Glutamatergic neuron (in vitro differentiated cells): ENCODE results near the gene BAG1. TPM values are rescaled to one million over a fixed set of nuclear protein-coding genes. Genes with fewer than 3 reads are reported as not detected.

Experiments used
- DNase-seq: peaks from one replicate; pipeline ENCODE4 v3.0.0; 2022
- H3K27ac Mint-ChIP-seq: one replicate; pipeline ENCODE4 v1.8.0; 2020; ENCODE audit warnings: mild to moderate bottlenecking, mixed read lengths, inconsistent platforms; ENCODE audit not compliant: unreplicated experiment
- H3K27me3 Mint-ChIP-seq: one replicate; pipeline ENCODE4 v1.8.0; 2020; ENCODE audit warnings: mild to moderate bottlenecking, moderate library complexity, mixed read lengths, inconsistent platforms; ENCODE audit not compliant: unreplicated experiment
- H3K36me3 Mint-ChIP-seq: one replicate; pipeline ENCODE4 v1.8.0; 2020; ENCODE audit warnings: mild to moderate bottlenecking, mixed read lengths, inconsistent platforms; ENCODE audit not compliant: unreplicated experiment
- H3K4me1 Mint-ChIP-seq: one replicate; pipeline ENCODE4 v1.8.0; 2020; ENCODE audit warnings: mild to moderate bottlenecking, low read depth, mixed read lengths, inconsistent platforms; ENCODE audit not compliant: unreplicated experiment
- H3K4me3 Mint-ChIP-seq: one replicate; pipeline ENCODE4 v1.8.0; 2020; ENCODE audit warnings: mild to moderate bottlenecking, mixed read lengths, inconsistent platforms; ENCODE audit not compliant: unreplicated experiment
- H3K9me3 Mint-ChIP-seq: one replicate; pipeline ENCODE4 v1.8.0; 2020; ENCODE audit warnings: mild to moderate bottlenecking, moderate library complexity, mixed read lengths, inconsistent platforms; ENCODE audit not compliant: unreplicated experiment
- CTCF ChIP-seq: fragments of 200-600 bp; sonication (generic); IDR thresholded peaks from one replicate; pipeline ENCODE4 v1.5.0; 2021; ENCODE audit not compliant: partially characterized antibody, unreplicated experiment
- total RNA-seq: library from RNA; stranded (reverse); fragmentation: NEBNext Ultra II Directional; extraction: Animal tissue kit (Norgen Biotek cat#: 25700); gene quantifications from one replicate; pipeline ENCODE4 v1.2.1, GENCODE V29; 2021; ENCODE audit not compliant: unreplicated experiment

Gene BAG1
- total RNA-seq, 1 donor from 2014 or later: 92.5 TPM

GRCh38 chr9:33209394-33209793 lies 55.1 kb downstream of the BAG1 start:
- H3K9me3 Mint-ChIP-seq: no peaks in the 10 kb centered on the region
- no peaks in the 10 kb centered on the region for H3K36me3 Mint-ChIP-seq
- no peaks in the 10 kb centered on the region for H3K4me1 Mint-ChIP-seq
- DNase-seq: no peak
- H3K27ac Mint-ChIP-seq: no peak overlapping the region
- H3K4me3 Mint-ChIP-seq: no peak overlapping the region
- H3K27me3 Mint-ChIP-seq: peaks cover 2% of the 10 kb centered on the region
- no peak for TF ChIP-seq CTCF

GRCh38 chr9:33202552-33203201 lies 61.8 kb downstream of the BAG1 start:
- no peaks in the 10 kb centered on the region for H3K9me3 Mint-ChIP-seq
- no peaks in the 10 kb centered on the region for H3K36me3 Mint-ChIP-seq
- no peak overlapping the region for H3K4me3 Mint-ChIP-seq
- no peak overlapping the region for H3K27ac Mint-ChIP-seq
- TF ChIP-seq CTCF: no peak
- no peaks in the 10 kb centered on the region for H3K4me1 Mint-ChIP-seq
- no peak for DNase-seq
- peaks cover 4% of the 10 kb centered on the region for H3K27me3 Mint-ChIP-seq

Other genes starting within 250 kb of the BAG1 start
- 249 TPM for gene DNAJA1, start 239.4 kb downstream of the BAG1 start, total RNA-seq
- gene SMU1, start 188.0 kb downstream of the BAG1 start, total RNA-seq: 19.6 TPM
- gene B4GALT1, start 97.4 kb downstream of the BAG1 start, total RNA-seq: 5.4 TPM
- gene SPINK4, start 24.5 kb downstream of the BAG1 start, total RNA-seq: not detected
- 61.7 TPM for gene CHMP5, start 341 bp upstream of the BAG1 start, total RNA-seq
- 37.5 TPM for gene NFX1, start 25.8 kb upstream of the BAG1 start, total RNA-seq
- gene AQP7, start 137.9 kb upstream of the BAG1 start, total RNA-seq: not detected
- gene AQP3, start 182.9 kb upstream of the BAG1 start, total RNA-seq: 2.9 TPM
- 25.6 TPM for gene NOL6, start 209.2 kb upstream of the BAG1 start, total RNA-seq